ENCODE measurements around the gene PCNX1. TPM values are rescaled to one million over a fixed set of nuclear protein-coding genes. Genes with fewer than 3 reads are reported as not detected.
"Not testable (repeated sequence)": the region's sequence is repeated elsewhere in the genome, so short reads cannot be mapped to it uniquely, and the experiment has no call there.

The PCNX1 gene
- total RNA-seq (2014; rRNA removed; shearing (Covaris generic)) (32.5 and 33.5 TPM in 2 replicates), polyA plus RNA-seq (2016; fragmentation: Nextera tagmentation; extraction: Ambion mirVana) (4.8 and 6.9 TPM in 2 replicates)

DNA sequence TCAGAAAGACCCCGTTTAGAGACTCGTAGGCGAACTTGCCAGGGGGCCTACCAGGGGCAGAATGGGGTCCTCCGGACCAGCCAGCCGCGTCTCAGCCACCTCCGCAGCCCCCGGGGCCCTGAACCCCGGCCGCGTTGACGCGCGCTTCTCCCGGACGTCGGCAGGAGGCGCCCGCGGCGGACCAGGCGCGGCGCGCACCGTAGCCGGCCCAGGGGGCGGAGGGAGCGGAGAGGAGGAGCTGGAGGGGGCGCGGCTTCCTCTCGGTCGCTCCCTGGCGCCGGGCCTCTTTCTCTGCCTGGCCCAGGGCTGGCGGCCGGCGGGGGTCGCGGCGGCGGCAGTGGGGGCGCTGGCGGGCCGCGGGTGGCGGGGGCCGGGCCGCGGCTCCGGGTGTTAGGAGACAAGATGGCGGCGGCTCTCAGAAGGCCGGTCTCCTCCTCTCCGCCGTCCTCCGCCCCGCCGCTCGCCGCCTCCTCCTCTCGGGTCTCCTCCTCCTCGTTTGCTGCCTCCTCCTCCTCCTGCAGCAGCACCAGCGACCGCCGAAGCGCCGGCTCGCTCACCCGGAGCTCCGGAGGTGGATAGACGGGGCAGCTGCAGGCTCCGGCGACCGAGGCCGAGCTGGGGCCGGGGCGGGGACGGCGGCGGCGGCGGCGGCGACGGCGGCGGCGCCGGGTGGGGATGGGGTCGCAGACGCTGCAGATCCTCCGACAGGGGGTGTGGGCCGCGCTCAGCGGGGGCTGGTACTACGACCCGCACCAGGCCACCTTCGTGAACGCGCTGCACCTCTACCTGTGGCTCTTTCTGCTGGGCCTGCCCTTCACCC is at the start of gene PCNX1:
Gene PCNX1, plus strand, starts transcription at position 284 of the 820 bp plus-strand sequence. Its CDS starts 392 bp downstream, at position 676.
- 1 to 3% methylated on average over 36 to 68 of the region's 101 CpGs for WGBS, 2 experiments (ENCODE audit: low coverage in 1 of 2, low lambda C conversion rate in 2 of 2, missing lambda C conversion rate in 2 of 2)
- no peaks in the 10 kb centered on the region for H4K20me1 ChIP-seq (ENCODE audit: insufficient read depth)
- in situ Hi-C loops (cut with MboI): no loop called here
- peaks cover 58% of the 10 kb centered on the region for H3K79me2 ChIP-seq (ENCODE audit: insufficient read depth)
- TF ChIP-seq EZH2phosphoT487 (IDR thresholded peaks at IDR 0.05; ENCODE audit: insufficient read depth, low read depth) (no peak), EZH2 (IDR thresholded peaks at IDR 0.05; ENCODE audit: insufficient read depth, poor library complexity, severe bottlenecking) (no peak)
- H3K27ac ChIP-seq: peak within 1 kb of the TSS; percentile 83
- no peaks in the 10 kb centered on the region for H3K9me2 ChIP-seq (ENCODE audit: insufficient read depth)
- peak within 1 kb of the TSS; percentile 91 for H3K4me2 ChIP-seq (ENCODE audit: unreplicated experiment)
- no peaks in the 10 kb centered on the region for H3K9me3 ChIP-seq (ENCODE audit: low read depth)
- no peaks in the 10 kb centered on the region for H3K36me3 ChIP-seq (ENCODE audit: low read depth)
- peak; percentile 95 for DNase-seq
- peaks cover 43% of the 10 kb centered on the region for H3K4me1 ChIP-seq (ENCODE audit: insufficient read depth)
- H3K4me3 ChIP-seq: peak within 1 kb of the TSS; percentile 80
- H3K27me3 ChIP-seq (replicated peaks; ENCODE audit: insufficient read depth): no peaks in the 10 kb centered on the region
- peak within 1 kb of the TSS; percentile 93 for H3K9ac ChIP-seq
- H3F3A ChIP-seq (ENCODE audit: insufficient read depth): peaks cover 19% of the 10 kb centered on the region
- H2AFZ ChIP-seq: peak within 1 kb of the TSS; percentile 94

DNA sequence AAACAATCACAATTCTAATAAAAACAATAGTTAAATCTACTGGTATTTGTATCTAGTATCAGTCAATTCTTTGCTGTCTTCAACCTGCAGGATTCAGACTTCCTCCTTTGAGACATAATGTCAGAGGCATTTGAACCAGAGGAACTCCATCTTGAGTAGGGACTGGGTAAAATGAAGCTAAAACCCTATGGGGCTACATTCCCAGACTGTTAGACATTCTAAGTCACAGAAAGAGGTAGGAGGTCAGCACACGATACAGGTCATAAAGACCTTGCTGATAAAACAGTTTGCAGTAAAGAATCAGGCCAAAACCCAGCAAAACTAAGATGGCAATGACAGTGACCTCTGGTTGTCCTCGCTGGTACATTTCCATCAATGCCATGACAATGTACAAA is 49.8 kb upstream of the PCNX1 start:
- Histone ChIP-seq H3K4me2 (ENCODE audit: unreplicated experiment) (peak overlapping the region; percentile 38), H3K4me3 (no peak overlapping the region), H2AFZ (no peak overlapping the region), H3K9me2 (ENCODE audit: insufficient read depth) (no peaks in the 10 kb centered on the region), H3K9ac (no peak overlapping the region), H3K79me2 (ENCODE audit: insufficient read depth) (no peaks in the 10 kb centered on the region), H3K9me3 (ENCODE audit: low read depth) (no peaks in the 10 kb centered on the region), H3F3A (ENCODE audit: insufficient read depth) (peaks cover 25% of the 10 kb centered on the region), H3K27me3 (replicated peaks; ENCODE audit: insufficient read depth) (no peaks in the 10 kb centered on the region), H4K20me1 (ENCODE audit: insufficient read depth) (no peaks in the 10 kb centered on the region), H3K4me1 (ENCODE audit: insufficient read depth) (peaks cover 23% of the 10 kb centered on the region), H3K27ac (peak overlapping the region; percentile 34), H3K36me3 (ENCODE audit: low read depth) (no peaks in the 10 kb centered on the region)
- in situ Hi-C loops (cut with MboI): no loop called here
- DNase-seq: peak; percentile 18
- no peak for TF ChIP-seq EZH2phosphoT487 (IDR thresholded peaks at IDR 0.05; ENCODE audit: insufficient read depth, low read depth)
- no peak for TF ChIP-seq EZH2 (IDR thresholded peaks at IDR 0.05; ENCODE audit: insufficient read depth, poor library complexity, severe bottlenecking)
- 52 to 58% methylated on average over 2 of the region's 2 CpGs for WGBS, 2 experiments (ENCODE audit: low coverage in 1 of 2, low lambda C conversion rate in 2 of 2, missing lambda C conversion rate in 2 of 2)

DNA sequence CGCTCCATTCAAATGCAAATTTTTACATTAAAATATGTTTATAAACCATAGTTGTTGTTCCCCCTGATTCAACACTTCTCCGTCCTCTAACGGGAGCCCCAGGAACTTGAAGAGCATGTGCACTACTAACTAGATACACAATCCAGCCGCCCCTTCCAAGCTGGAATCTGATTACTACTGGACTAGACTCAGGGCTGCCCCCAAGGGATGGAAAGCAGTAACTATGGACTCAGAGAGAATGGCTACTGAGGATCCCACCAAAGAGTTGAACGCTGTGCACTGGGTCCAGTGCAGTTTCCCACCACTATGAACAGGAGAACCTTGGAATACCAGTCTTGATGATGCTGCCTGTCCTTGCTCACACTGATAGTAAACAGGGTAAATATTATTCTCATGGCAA is 48.6 kb upstream of the PCNX1 start:
- WGBS, 2 experiments (ENCODE audit: low coverage in 1 of 2, low lambda C conversion rate in 2 of 2, missing lambda C conversion rate in 2 of 2): 89 to 94% methylated on average over 5 of the region's 5 CpGs
- no peak for DNase-seq
- H3K36me3 ChIP-seq (ENCODE audit: low read depth): no peaks in the 10 kb centered on the region

DNA sequence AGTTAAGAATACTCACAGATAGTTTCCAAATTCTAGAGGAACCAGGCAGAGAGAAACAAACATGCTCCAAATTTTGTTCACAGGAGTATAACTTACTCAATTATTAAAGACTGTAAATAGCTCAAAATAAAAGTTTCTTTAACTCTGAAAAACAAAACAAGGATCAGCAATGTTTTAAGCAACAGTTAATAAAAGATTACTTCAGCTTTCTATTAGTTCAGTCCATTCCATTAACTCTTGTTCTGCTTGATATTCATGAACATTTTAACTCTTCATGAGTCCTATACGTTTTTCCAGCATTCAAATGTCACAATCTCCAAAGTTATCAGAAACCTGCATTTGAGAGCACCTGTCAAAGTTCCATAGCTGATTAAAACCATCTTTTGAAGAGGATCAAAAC is 40.3 kb upstream of the PCNX1 start:
- H4K20me1 ChIP-seq (ENCODE audit: insufficient read depth); H3K9me2 ChIP-seq (ENCODE audit: insufficient read depth); H3K4me2 ChIP-seq (ENCODE audit: unreplicated experiment); H3K27ac ChIP-seq; H3K79me2 ChIP-seq (ENCODE audit: insufficient read depth); DNase-seq; H3K4me3 ChIP-seq; H3K9ac ChIP-seq; H3K36me3 ChIP-seq (ENCODE audit: low read depth); H2AFZ ChIP-seq; H3K9me3 ChIP-seq (ENCODE audit: low read depth); H3K4me1 ChIP-seq (ENCODE audit: insufficient read depth); in situ Hi-C loops (cut with MboI); H3F3A ChIP-seq (ENCODE audit: insufficient read depth); H3K27me3 ChIP-seq (replicated peaks; ENCODE audit: insufficient read depth): not testable (repeated sequence)
- WGBS, 2 experiments (ENCODE audit: low coverage in 1 of 2, low lambda C conversion rate in 2 of 2, missing lambda C conversion rate in 2 of 2): 35 to 44% methylated on average over 1 of the region's 1 CpG

More for the DNA sequence above, 48.6 kb upstream of the PCNX1 start:
- Histone ChIP-seq H3F3A (ENCODE audit: insufficient read depth) (peaks cover 25% of the 10 kb centered on the region), H3K4me3 (no peak overlapping the region), H2AFZ (no peak overlapping the region), H4K20me1 (ENCODE audit: insufficient read depth) (no peaks in the 10 kb centered on the region), H3K27me3 (replicated peaks; ENCODE audit: insufficient read depth) (no peaks in the 10 kb centered on the region), H3K4me2 (ENCODE audit: unreplicated experiment) (no peak overlapping the region), H3K9me3 (ENCODE audit: low read depth) (no peaks in the 10 kb centered on the region), H3K9me2 (ENCODE audit: insufficient read depth) (no peaks in the 10 kb centered on the region), H3K79me2 (ENCODE audit: insufficient read depth) (no peaks in the 10 kb centered on the region), H3K4me1 (ENCODE audit: insufficient read depth) (peaks cover 23% of the 10 kb centered on the region), H3K9ac (no peak overlapping the region), H3K27ac (no peak overlapping the region)
- TF ChIP-seq EZH2phosphoT487 (IDR thresholded peaks at IDR 0.05; ENCODE audit: insufficient read depth, low read depth) (no peak), EZH2 (IDR thresholded peaks at IDR 0.05; ENCODE audit: insufficient read depth, poor library complexity, severe bottlenecking) (no peak)
- in situ Hi-C loops (cut with MboI): no loop called here

Data from GM23248 (cell line).